ENCODE data around the gene NXPH2.

DNA sequence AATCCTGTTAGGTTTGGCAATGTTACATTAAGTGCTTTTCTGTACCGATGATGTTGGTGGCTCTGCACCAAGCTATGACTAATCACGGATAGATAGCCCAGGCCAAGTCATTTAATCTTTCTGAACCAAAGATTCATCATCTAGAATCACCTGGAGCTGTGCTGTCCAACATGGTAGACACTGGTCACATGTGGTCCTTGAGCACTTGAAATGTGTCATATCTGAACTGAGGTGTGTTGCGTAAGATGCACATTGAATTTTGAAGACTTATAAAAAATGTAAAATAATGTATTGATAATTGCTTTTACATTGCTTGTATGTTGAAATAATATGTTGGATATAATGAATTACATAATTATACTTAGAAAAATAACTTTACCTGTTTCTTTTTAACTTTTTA, 39.8 kb upstream of the NXPH2 start:
- TF ChIP-seq POLR2A (IDR thresholded peaks at IDR 0.05) = no peak
- TF ChIP-seq, protein P1, sequence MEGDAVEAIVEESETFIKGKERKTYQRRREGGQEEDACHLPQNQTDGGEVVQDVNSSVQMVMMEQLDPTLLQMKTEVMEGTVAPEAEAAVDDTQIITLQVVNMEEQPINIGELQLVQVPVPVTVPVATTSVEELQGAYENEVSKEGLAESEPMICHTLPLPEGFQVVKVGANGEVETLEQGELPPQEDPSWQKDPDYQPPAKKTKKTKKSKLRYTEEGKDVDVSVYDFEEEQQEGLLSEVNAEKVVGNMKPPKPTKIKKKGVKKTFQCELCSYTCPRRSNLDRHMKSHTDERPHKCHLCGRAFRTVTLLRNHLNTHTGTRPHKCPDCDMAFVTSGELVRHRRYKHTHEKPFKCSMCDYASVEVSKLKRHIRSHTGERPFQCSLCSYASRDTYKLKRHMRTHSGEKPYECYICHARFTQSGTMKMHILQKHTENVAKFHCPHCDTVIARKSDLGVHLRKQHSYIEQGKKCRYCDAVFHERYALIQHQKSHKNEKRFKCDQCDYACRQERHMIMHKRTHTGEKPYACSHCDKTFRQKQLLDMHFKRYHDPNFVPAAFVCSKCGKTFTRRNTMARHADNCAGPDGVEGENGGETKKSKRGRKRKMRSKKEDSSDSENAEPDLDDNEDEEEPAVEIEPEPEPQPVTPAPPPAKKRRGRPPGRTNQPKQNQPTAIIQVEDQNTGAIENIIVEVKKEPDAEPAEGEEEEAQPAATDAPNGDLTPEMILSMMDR (IDR thresholded peaks at IDR 0.05) = no peak
- TF ChIP-seq EP300 (IDR thresholded peaks at IDR 0.05) = no peak
- no peak for TF ChIP-seq POLR2AphosphoS5 (IDR thresholded peaks at IDR 0.05)
